ENCODE measurements around the gene OSBPL6.

Gene OSBPL6

DNA sequence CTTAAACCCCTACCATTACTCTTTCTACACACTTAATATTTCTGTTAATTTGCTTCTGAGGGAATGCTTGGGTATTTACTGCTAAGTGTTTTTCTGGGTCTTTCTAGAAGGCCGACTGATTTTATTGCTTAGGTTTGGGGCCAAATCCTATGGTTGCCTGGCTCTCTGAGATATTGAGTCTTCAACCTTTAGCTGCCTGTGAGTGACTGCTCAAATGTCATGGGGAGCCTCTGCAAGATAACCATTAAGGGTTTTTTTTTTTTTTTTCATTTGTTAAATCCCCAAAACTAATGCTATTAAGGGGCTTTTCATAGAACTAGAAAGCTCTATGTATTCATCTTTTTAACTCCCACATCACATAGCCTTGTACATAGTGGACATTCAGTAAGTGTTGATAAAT is 5.0 kb downstream of the OSBPL6 start:
- DNase-seq: no peak

DNA sequence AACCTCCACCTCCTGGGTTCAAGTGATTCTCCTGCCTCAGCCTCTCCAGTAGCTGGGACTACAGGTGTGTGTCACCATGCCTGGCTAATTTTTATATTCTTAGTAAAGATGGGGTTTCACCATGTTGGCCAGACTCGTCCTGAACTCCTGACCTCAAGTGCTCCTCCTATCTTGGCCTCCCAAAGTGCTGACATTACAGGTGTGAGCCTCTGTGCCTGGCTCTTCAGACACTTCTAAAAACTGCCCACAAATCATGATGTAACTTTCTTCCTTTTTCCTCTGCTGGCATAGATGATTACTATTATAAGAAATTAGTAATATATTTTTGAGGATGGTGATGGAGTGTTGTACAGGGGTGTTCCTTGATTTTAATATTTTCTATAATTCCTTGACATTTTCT is 6.0 kb downstream of the OSBPL6 start:
- no peak for DNase-seq

DNA sequence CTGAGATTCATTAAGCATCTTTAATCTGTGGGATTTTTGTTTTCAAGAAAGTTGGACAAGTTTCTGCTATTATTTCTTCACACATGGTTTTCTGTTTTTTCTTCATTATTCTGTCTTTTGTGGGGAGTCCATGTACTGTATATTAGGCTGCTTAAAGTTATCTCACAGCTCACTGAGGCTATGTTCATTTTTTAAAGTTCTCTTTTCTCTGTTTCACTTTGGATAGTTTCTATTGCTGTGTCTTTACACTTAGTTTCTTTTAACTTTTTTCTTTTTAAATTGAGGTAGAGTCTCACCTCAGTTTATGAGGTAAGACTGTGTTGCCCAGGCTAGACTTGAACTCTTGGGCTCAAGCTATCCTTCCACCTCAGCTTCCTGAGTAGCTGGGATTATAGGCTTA is 8.6 kb downstream of the OSBPL6 start:
- no peak for DNase-seq

DNA sequence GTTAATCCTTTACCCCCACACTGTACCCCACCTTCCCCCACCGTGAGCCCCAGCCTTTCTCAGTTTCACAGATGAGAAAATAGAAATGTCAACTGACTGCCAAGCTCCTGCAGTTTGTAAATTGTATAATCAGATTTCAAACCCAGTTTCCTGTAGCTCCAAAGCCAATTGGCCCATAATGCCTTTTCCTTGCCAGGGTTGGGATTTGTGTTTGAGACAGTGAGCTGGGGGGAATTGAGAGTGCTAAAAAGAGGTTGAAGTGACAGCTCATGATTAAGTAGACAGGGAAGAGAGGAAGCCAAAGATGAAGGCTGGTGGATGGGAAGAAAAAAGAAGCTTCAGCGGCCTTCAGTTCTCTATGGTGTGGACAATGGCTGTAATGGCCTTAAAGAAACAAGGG is 10.7 kb downstream of the OSBPL6 start:
- no peak for DNase-seq

DNA sequence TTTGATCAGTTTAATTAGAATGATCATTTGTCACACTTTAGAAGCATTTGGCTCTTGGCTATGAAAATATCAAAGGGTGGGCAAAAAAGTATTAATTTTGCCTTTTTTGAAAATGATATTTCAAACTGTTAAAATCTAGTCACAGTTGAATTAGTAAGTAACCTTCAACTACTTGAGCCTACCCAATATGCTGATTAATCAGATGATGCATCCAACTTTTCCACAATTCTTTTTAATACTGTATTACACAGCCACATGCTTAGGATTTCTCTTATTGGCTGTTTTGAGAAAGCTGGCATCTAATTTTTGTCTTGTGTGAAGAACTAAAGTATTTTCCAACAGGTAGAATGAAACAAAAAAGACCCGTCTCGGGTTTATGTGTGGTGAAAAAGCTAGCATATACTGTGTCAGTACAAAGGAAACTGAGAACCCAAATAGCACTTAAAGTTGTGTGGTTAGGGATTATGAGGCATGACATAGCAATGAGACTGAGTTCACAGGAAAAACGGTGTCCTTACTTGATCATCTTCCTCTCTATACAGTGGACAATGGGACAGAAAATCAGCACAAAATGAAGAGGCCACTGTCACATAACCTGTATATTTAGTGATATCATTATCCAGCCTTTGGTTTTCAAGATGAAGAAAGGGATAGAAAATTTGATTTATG is 11.7 kb downstream of the OSBPL6 start:
- no peak for DNase-seq

DNA sequence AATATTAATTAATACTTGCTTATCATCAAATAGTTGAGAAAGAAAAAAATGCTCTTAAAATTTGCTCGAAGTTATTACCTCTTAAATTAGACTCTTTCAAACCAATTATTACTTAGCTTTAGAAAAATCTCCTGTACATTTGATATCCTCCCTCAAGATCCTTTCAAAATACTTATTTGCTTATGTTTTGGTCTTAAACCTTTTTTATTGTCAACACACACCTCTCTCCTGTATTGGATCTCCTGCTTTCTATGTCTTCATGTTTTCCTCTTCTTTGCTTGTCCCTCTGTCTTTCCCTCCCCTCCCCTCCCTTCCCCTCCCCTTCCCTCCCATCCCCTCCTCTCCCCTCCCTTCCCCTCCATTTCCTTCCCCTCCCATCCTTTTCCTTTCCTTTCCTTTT is 14.0 kb downstream of the OSBPL6 start:
- DNase-seq: no peak

DNA sequence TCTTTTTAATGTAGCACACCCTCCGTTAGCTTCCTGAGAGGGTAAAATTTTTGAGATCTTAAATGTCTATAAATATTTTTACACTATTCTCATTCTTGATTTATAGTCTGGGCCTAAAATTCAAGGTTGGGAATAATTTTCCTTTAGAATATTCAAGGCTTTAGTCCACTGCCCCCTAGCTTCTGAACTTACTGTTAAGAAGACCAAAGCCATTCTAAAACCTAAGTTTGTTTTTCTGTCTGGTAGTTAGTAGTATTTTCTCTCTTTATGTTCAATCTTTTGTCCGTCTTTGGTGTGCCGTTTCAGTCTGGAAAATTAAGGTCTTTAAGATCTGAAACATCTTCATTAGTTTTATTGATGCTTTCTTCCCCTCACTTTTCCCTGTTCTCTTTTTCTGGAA is 14.5 kb downstream of the OSBPL6 start:
- no peak for DNase-seq

DNA sequence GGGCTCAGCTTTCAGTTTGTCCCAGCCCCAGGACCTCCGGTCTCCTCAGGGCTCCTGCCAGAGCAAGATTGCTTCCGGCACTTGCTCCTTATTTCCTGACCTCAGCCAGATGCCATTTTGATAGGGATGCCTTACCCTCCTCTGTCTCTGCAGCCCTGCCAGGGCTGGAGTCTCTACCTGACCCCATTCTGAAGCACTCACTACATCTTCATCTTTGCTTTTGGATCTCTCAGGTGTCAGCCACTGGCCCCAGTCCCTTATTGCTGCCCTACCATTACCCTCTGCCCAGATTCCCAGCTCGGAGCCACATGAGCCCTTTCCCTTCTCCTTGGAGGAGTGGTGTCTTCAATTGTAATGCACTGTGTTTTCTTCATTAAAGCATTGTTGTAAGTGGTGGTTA is 17.1 kb downstream of the OSBPL6 start:
- DNase-seq: no peak

DNA sequence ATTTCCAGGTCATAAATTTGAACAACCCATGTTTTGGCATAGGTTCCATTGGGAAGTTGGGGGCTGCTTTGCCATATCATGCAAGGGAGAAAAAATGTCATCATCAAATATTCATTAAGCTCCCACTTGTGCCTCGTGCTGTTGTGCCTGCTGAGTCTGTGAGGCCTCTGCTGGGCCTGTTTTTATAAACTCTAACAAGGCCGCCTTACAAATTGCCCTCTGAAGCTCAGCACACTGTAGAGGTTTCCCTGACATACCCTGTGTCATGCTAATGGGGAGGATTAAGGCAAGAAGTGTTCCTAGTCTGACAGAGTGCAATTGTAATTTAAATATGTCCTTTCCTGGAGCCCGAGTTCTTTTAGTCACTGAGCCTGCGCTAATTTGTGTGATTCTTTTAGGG is 17.6 kb downstream of the OSBPL6 start:
- no peak for DNase-seq

DNA sequence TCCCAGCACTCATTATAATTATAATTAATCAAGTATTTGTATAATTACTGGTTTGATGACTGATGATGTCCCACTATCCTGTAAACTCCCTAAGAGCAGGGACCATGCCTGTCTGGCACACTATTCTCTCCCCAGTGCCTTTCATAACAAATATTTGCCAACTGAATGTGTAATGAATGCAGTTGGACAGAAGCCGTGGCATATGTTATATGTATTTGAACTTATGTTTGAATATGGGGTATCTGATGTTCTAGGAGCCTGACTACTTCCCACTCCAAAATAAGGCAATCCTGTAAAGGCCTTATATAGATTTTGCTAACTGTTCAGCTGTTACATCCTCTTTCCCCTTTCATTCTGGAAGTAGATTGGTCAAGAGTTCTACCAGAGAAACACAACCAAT is 19.7 kb downstream of the OSBPL6 start:
- DNase-seq: peak; percentile 31

DNA sequence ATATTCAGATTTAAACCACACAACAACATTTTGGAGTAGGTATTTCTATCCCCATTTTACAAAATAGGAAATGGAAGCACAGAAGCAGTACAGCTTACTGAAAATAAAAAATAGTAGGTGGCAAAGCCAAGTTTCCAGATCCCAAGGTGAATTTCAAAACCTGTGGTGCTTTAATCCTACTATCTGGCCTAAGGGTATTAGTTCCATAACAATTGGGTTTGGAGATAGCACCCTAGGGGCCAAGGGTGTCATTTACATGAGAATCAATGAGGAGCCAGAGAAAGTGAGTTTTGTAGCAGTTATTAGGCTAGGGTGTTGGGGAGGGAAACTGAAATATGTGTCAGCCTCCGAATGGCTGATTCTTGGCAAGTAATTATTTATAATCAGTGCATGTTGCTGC is 24.9 kb downstream of the OSBPL6 start:
- no peak for DNase-seq

DNA sequence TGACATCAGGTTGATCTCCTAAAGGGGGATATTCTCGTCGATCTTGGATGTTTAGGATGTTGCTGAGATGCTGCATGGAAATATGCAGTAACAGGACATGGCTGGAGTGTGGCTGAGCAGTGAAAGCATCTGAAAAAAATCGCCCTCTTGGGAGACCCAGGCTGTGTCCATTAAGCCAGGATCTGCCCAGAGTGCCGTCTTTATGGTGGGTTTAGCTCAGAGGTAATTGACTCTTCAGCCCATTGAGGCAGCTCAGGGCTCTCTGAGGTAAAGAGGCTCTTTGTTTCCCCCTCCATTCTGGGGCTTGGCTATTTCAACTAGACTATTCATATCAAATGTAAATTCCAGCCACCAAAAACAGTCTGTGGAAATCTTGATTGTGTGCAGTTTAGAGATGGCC is 26.5 kb downstream of the OSBPL6 start:
- no peak for DNase-seq

DNA sequence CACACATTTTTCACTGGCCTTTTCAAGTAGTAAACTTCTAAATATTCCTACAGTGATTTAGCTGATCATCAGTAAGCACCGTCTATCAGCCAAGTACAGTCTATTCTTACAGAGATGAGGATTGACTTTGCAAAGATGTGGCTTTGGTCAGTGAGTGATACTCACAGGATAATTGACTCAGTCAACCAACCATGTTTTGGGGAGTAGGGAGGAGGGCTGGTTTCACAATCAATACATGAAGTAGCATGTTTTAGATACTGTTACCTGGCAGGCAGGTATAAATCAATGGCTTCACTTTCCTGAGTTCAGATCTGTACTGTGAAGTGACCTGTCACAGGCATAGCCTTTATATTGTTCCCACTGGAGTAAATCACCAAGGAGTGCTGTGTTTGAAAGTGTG is 27.2 kb downstream of the OSBPL6 start:
- DNase-seq: no peak

DNA sequence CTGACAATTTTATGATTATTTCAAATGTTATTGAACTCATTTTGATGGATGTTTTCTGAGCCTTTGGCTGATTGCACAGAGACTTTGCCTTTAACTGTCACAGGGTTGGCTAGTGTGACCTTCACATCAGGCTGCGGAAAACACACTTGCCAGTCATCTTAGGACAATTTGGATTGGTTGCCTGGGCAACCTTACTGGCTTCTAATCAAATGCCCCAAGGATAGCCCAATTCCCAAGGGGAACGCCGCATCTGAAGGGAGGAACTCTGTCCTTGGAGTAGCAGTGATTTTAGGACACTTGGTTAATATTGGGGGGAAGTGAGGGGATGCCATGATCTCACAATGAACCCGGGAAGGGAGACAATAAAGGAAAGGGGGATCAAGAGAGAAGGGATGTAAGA is 29.5 kb downstream of the OSBPL6 start:
- no peak for DNase-seq

DNA sequence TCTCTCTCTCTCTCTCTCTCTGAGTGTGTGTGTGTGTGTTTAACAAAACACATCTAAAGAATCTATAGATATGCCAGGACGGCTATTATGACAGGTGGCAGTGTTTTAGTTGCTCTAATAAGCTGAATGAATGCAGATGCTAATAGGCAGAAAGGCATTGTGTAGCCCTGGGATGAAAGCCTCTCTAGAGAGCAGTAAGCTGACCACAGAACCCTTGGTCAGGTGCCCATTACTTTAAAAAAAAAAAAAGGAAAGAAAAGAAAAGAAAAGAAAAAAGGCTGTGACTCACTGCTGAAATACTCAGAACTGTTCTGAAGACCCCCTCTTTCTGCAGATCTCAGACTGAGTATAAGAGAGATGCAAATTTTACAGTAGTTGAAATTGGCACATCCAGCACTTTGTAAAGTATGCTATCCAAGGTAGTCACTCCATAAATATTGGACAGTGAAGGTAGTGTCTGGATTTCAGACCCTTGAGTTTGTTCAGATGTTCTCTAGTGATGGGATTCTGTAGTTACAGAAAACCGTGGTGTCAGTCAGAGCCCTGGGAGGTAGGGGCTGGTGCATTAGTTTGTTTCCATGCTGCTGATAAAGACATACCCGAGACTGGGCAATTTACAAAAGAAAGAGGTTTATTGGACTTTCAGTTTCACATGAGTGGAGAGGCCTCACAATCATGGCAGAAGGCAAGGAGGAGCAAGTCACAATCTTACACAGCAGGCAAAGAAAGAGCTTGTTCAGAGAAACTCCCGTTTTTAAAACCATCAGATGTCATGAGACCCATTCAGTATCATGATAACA is 30.9 kb downstream of the OSBPL6 start:
- no peak for DNase-seq

DNA sequence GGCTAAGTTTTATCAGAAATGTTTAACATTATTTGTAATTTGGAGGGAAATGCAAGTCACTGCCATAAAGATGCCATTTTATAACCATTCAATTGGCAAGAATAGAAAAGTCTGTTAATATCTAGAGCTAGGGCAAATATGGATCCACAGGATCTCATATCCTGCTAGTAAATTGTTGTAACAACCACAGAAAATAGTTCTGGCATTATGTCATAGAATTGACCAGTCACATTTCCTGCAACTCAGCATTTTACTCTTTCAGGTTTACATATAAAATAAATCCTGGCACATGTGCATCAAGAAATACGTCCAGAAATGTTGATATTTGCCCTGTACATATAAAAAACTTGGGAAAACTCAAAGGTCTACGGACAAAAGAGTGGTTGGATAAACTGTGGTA is 32.9 kb downstream of the OSBPL6 start:
- DNase-seq: no peak

DNA sequence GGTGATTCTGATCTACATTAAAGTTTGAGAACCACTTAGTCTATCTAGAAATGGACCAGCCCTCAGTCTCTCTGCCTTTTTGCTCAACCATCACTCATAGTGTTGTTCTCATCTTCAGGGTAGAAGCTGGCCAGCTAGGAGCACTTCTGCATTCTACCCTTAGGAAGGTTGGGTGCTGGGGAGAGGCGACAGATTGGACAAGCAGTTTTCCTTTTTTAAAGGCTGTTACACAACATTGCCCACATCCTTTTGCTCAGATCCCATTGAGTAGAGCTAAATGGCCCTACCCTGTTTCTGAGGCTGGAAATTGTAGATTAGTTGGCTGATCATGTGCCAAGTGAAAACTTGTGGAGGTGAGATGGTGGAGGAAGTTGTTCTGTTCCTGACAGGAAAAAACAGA is 35.6 kb downstream of the OSBPL6 start:
- no peak for DNase-seq

DNA sequence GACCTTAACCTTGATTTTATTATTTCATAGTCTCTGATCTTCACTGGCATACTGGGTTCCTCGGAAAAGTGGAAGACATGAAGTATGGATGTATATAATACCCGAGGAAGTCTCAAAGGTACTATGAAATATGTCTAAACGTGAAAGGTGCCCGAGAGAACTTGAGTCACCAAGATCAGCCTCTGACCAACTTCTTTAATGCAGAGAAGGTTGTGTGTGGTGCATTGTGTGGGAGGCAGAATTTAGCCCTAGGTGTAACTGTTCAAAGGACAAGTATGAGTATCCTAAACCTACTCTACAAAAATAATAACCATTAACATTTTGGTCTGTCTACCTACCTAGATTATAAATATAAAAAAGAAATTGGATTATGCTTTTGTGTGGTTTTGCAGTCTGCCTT is 36.1 kb downstream of the OSBPL6 start:
- DNase-seq: no peak

DNA sequence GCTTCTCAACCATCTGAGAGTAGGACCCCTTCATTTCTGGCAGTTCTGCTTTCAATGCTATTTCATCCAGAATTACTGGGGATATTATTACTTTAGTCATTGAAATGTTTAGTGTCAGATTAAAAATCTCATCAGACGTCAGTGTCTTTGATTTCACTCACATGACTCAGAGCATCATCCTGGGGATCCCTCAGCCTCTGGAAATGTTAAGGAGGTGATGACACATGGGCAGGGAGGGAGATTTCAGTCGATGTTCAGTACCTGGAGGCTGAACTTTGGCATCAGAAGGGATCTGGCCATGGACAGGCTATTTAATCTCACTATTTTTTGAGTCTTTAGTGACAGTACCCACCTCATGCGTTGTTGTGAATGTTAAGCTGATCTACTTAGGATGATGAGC is 39.1 kb downstream of the OSBPL6 start:
- DNase-seq: no peak

DNA sequence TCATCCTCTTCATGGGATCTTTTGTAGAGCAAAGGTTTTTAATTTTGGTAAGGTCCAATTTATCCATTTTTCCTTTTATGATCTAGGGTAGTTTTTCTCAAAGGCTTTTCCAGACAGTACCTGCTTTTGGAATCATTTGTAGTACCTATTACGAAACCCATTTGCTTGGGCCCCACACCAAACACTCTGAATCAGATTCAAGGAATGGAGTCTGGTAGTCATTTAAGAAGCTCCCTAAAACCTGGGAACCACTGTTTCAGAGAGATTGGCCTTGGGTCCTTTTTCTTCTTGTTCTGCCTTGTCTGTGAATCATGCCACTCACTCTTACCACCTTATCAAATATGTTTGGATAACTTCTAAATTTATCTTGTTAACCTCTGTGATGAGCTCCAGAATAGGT is 40.3 kb downstream of the OSBPL6 start:
- no peak for DNase-seq

DNA sequence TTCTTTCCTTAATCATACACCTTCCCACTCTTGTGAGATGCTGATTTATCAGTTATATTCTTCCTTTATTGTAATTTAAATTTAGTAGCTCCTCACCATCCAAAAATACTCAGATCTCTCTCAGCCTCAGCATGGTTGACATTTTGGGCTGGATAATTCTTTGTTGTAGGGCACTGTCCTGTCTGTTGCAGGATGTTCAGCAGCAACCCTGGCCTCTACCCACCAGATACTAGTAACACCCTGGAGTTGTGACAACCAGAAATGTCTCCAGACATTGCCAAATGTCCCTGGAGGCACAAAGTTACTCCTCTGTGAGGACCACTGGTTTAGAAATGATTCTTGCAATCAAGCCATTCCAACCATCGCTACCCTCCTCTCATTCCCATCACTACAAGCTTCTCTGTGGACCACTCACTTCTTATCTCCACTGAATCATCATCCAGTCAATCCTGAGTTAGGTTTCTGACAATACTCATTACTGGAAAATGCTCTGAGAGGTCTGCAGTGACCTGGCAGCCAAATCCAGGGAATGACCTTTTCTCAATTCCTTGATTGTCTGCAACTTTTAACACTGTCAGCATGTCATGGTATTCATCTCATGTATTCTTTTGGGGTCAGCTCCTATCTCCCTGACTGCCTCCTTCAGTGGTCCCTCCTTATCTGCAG is 43.3 kb downstream of the OSBPL6 start:
- DNase-seq: no peak

DNA sequence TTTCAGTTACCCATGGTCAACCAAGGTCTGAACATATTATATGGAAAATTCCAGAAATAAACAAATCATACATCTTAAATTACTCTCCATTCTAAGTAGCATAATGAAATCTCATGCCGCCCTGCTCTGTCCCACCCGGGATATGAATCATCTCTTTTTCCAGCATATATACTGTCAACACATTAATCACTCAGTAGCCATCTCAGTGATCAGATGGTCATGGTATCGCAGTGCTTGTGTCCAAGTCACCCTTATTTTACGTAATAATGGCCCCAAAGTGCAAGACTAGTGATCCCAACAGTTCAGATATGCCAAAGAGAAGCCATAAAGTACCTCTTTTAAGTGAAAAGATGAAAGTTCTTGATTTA is 43.8 kb downstream of the OSBPL6 start:
- DNase-seq: no peak

DNA sequence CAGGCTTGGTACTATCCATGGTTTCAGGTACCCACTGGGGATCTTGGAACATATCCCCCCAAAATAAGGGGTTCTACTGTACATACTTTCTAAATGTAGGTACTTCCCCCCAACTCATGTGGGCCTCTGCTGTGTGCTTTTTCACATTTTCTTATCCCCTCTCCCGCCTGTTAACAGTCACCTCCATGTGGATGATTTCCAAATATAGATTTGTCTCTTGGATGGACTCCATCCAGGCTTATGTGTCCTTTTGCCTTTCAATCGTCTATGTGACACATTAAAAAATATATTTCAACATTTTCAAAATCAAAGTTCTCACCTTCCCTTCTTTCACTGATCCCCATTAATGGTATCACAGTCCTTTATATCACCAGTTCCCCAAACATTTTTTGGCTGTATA is 44.4 kb downstream of the OSBPL6 start:
- no peak for DNase-seq

DNA sequence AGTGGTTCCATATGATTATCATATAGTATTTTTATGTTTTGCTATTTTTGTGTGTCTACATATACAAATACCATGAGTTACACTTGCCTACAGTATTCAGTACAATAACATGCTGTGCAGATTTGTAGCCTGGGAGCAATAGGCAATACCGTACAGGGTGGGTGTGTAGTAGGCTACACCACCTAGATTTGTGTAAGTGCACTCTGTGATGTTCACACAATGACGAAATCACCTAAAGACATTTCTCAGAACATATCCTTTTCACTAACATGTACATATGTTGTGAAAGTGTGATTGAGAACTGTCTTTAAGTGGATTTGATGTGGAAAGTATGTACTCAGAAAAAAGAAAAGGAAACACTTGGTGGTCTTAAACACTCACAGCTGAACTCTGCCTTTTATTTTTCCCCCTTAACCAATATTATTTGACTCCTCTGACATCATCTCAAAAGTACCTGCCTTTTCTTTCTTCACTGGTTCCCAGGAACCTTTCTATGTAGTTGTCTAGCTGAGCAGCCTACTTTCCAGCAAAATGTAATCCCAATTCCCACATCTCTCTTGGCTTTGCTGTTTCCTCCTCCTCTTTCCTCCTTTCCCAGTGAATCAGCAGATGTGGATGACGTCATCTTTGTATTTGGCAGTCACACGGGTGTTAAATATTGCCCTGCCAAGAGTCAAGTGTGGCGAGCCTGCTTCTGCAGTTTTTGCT is 47.7 kb downstream of the OSBPL6 start:
- peak; percentile 95 for DNase-seq
